ENCODE results near the gene B3GALNT2.

- TF ChIP-seq CEBPB (IDR thresholded peaks at IDR 0.05; ENCODE audit: low read depth, low read length), result no peak
- no peak for TF ChIP-seq CTCF (conservative IDR thresholded peaks at IDR 0.05; ENCODE audit: low read depth, low read length)
- no peak for TF ChIP-seq FOS (IDR thresholded peaks at IDR 0.05; ENCODE audit: low read depth, low read length)
- TF ChIP-seq SMC3 (IDR thresholded peaks at IDR 0.05; ENCODE audit: low read depth, low read length), result no peak
- TF ChIP-seq MAFK (IDR thresholded peaks at IDR 0.05; ENCODE audit: low read depth, low read length), result no peak
- TF ChIP-seq MXI1 (IDR thresholded peaks at IDR 0.05; ENCODE audit: borderline replicate concordance, low read depth, low read length), result no peak
- TF ChIP-seq USF2 (IDR thresholded peaks at IDR 0.05; ENCODE audit: low read depth, low read length), result no peak
- no peak for TF ChIP-seq RCOR1 (IDR thresholded peaks at IDR 0.05; ENCODE audit: insufficient replicate concordance, low read length)
- no peak for TF ChIP-seq POLR2A (IDR thresholded peaks at IDR 0.05; ENCODE audit: low read depth, low read length)
- TF ChIP-seq RAD21 (IDR thresholded peaks at IDR 0.05; ENCODE audit: low read length), result no peak
- no peak for TF ChIP-seq ELK1 (IDR thresholded peaks at IDR 0.05; ENCODE audit: borderline replicate concordance, low read depth, low read length)
- no peak for TF ChIP-seq CHD1 (IDR thresholded peaks at IDR 0.05; ENCODE audit: low read depth, low read length)
- no peak for TF ChIP-seq NFE2L2 (IDR thresholded peaks at IDR 0.05; ENCODE audit: low read depth, low read length)
- TF ChIP-seq RFX5 (IDR thresholded peaks at IDR 0.05; ENCODE audit: low read depth, low read length), result no peak
Measured at GRCh38 chr1:235491644-235492043, 12.6 kb downstream of the B3GALNT2 start.

Data from IMR-90 (cell line).